Stimulated activated CD8-positive, alpha-beta memory T cell treated with anti-CD3 and anti-CD28 coated beads, Interleukin-15, amount 100 ng/mL, for 24 hours (primary cell): ENCODE data around the gene XG.
"Not testable (repeated sequence)": the region's sequence is repeated elsewhere in the genome, so short reads cannot be mapped to it uniquely, and the experiment has no call there.

Experiments used
- DNase-seq: peaks from one replicate; pipeline ENCODE4 v3.0.0-alpha.2; 2020; ENCODE audit warnings: low read depth

XG gene

DNA sequence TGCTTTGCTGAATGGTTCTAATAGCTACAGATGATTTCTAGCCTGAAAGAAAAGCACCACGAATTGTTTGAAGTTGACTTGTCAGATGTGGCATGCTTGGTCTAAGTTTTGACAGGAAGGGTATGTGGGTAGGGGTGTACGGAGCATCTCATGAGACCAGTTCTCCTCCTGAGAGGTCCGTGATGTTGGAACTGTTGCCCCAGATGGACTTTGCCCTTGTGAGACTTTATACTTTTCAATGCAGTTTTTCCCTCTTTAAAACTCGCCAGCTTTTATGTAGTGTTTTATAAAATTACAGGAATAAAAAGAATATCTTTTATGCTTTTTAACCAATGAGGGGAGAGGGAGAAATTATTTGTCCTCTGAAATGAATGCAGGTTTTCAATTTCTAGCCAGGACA lies 16.6 kb upstream of the XG start:
- DNase-seq = no peak

DNA sequence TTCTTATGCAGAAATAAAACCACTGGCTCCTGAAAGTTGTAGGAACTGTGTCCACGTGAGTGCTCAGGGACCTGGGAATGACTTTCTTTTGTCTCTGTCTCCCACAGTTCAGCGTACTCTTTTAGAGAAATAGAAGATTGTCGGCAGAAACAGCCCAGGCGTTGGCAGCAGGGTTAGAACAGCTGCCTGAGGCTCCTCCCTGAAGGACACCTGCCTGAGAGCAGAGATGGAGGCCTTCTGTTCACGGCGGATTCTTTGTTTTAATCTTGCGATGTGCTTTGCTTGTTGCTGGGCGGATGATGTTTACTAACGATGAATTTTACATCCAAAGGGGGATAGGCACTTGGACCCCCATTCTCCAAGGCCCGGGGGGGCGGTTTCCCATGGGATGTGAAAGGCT lies 11.2 kb upstream of the XG start:
- no peak for DNase-seq

GRCh38 chrX:2741386-2741785 lies 10.5 kb upstream of the XG start:
- DNase-seq = no peak

- not testable (repeated sequence) for DNase-seq
These were observed 5.6 kb upstream of the XG start for GRCh38 chrX:2746250-2746649.

DNA sequence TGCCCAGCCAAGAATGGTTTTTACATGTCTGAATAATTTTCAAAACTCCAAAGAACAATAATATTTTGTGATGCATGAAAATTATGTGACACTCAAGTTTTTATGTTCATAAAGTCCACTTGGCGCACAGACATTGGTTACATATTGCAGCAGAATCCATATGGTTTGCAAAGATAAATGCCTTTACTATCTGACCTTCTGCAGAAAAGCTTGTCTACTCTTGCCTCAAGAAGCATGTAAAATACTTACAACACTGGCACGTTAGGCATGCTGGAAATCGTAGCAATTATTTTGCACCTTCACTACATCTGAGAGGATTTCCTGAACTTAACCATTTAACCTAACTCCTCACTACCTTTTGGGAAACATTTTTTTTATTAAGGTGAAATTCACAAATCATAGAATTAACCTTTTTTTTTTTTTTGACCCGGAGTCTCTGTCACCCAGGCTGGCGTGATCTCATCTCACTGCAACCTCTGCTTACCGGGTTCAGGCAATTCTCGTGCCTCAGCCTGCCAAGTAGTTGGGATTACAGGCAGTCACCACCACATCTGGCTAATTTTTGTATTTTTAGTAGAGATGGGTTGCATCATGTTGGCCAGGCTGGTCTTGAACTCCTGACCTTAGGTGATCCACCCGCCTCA lies 3.5 kb upstream of the XG start:
- DNase-seq = no peak

DNA sequence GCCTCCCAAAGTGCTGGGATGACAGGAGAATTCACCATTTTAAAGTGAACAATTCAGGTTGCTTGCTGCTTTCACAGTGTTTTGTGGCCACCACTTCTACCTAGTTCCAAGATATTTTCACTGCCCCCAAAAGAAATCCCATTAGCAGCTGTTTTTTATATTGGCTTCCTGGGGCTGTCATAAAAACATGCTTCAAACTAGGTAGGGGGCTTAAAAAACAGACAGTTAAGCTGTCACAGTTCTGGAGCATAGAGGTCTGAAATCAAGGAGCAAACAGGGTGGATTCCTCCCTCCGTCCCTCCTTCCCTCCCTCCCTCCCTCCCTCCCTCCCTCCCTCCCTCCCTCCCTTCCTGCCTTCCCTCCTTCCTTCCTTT lies 3.0 kb upstream of the XG start:
- no peak for DNase-seq

- DNase-seq = no peak
These were observed 549 bp upstream of the XG start for GRCh38 chrX:2751291-2751690.

DNA sequence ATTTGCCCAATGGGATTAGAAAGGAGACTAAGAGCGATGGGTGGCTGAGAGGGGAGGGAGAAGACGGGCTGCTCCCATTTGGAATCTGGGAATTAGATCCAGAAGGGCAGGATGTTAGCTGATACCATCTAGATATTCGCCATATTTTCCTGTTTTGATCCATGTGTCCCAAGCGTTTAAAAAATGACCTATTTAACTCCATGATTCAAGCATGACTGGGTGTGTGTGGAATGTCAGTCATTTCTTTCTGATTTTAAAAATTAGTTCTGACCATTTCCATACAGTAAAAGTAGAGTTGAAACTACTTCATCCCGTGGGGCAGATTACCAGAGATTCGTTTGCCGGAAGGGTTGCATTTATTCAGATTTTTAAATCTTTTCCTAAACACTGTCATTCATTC lies 601 bp downstream of the XG start:
- not testable (repeated sequence) for DNase-seq

GRCh38 chrX:2755163-2755715 lies 3.4 kb downstream of the XG start:
- DNase-seq = not testable (repeated sequence)

- no peak for DNase-seq
These were observed 4.7 kb downstream of the XG start for GRCh38 chrX:2756548-2756947.

GRCh38 chrX:2761246-2761645 lies 9.4 kb downstream of the XG start:
- no peak for DNase-seq

DNA sequence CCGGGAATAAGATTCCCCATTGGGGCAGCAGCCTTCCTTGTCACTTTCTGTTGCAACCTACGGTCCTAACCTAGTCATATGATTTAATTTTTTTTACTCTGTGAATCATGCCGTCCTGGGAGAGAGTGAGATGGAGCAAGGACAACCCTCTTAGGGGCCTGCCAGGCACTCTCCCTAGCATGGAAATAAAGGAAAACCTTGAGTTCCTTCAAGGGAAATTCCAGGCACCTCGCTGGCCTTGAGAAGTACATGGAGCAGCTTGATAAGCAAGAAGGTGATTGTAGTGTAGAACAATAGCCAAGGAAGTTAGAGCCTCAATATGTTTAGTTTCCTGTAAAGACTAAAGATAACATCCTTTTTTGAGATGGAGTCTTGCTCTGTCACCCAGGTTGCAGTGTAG lies 10.8 kb downstream of the XG start:
- not testable (repeated sequence) for DNase-seq

GRCh38 chrX:2764766-2765548 lies 13.1 kb downstream of the XG start:
- not testable (repeated sequence) for DNase-seq

- no peak for DNase-seq
These were observed 13.7 kb downstream of the XG start for GRCh38 chrX:2765549-2765830.

- no peak for DNase-seq
These were observed 15.1 kb downstream of the XG start for GRCh38 chrX:2766906-2767305.

- no peak for DNase-seq
These were observed 16.0 kb downstream of the XG start for GRCh38 chrX:2767631-2768455.

DNA sequence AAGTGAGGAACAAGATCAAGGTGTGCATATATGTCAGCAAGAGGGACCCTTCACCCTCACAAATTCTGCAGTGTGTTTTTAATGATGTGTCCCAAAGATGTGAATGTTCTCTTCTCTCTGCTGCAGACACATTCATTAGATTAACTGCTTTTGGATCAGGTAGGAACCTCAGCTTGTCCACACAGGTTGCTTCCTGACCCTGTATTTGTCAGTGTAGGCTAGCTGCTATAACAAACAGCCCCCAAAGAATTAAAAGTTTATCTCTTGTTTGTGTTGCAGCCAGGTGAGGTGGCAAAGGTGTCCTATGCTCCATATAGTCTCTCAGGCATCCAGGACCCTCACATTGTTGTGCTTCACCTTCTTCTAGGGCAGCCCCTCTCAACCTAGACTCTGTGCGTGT lies 17.8 kb downstream of the XG start:
- no peak for DNase-seq

DNA sequence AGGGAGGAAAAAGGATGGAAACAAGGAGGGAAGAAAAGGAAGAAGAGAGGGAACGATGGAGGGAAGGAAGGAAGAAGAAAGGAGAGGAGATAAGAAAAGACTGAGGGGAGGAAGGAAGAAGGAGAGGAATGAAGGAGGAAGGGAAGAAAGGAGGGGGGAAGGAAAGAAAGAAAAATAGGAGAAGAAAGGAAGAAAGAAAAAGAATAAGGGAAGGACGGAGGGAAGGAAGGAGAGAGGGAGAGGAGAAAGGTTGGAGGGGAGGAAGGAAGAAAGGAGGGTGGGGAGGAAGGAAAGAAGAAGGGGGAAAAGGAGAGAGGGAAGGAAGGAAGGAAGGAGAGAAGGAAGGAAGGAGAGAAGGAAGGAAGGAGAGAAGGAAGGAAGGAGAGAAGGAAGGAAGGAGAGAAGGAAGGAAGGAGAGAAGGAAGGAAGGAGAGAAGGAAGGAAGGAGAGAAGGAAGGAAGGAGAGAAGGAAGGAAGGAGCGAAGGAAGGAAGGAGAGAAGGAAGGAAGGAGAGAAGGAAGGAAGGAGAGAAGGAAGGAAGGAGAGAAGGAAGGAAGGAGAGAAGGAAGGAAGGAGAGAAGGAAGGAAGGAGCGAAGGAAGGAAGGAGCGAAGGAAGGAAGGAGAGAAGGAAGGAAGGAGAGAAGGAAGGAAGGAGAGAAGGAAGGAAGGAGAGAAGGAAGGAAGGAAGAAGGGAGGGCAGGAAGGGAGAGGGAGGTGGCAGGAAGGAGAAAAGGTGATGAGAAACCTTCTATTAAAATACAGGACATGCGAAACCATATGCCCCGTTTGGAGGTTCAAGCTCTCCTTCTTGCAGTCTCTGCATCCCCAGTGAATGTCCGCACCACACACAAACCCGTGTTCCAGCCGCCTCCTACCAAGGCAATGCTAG lies 21.6 kb downstream of the XG start:
- not testable (repeated sequence) for DNase-seq

DNA sequence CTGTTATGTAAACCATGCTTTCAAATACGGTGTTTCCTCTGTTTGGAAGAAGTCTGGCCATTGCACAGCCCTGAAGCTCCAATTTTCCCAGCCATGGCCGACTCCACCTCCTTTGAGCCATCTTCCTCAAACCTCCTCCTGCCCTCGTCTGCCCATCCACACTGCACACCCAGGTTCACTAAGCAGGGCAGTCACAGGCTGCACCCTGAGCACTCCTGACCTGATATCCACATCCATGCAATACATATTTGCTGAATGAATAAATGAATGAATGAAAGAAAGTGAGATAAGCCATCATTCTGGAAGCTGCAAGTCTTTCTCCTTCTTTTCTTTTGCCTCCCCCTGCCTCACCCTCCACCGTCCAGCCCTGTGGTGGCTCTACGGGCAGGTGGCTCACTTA lies 22.2 kb downstream of the XG start:
- DNase-seq = no peak

DNA sequence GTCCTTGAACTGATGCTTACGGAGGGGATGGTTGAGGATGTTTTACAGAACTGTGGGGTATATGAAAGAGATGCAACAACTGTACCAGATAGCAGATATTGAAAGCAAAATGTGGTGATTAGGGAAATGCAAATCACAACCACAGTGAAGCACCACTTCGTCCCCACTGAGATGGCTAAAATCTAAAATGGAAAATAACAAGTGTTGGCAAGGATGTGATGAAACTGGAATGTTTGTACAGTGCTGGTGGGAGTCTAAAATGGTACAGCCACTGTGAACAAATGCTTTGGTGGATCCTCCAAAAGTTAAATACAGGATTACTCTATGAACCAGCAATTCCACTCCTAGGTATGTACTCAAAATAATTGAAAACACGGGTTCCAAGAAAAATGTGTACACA lies 22.9 kb downstream of the XG start:
- DNase-seq = no peak

GRCh38 chrX:2780472-2781225 lies 28.8 kb downstream of the XG start:
- not testable (repeated sequence) for DNase-seq
